ENCODE results near the gene DSC2. TPM values are rescaled to one million over a fixed set of nuclear protein-coding genes. Genes with fewer than 3 reads are reported as not detected.

Gene DSC2
- total RNA-seq, 1 experiment from 2014 or later, result 33.4 TPM

DNA sequence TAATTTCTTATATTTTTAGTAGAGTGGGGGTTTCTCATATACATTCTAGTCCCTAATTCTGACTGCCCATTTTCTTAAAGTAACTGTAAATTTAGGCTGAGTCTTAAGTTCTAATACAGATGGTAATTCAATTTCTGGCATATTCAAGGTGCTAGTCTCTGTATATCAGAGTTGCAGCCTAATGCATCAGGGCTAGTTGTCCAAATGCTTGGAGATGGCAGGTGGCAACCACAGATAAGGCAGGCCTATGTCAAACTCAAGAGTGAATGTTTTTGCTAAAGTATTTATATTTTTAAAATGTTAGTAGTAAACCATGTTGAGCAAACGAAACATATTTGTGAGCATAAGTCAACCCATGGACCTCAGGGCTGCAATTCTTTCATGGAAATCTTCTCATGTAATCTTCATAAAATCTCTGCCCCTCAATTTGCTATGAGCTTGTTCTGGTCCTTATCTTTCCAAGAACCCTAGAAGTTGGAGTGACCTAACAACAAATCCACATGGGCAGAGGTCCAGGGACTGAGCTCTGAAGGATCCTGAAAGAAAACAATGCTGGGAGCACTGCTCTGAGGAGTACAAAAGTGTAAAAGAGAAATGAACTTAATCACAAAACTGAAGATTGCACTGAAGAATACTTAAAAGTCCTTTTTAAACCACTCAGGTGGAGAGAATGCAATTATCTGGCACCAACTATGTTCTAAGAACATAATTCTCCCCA, 27.3 kb upstream of the DSC2 start:
- Histone ChIP-seq H4K20me1 (ENCODE audit: insufficient read depth) (no peaks in the 10 kb centered on the region), H2AFZ (ENCODE audit: low read depth, low read length, poor library complexity, severe bottlenecking) (no peak overlapping the region), H3K4me2 (ENCODE audit: low read length) (no peak overlapping the region), H3K36me3 (ENCODE audit: control insufficient read depth in 1 of 2, insufficient read depth in 2 of 2, low read length in 2 of 2) (no peaks in the 10 kb centered on the region), H3K27ac (ENCODE audit: low read depth, low read length) (no peak overlapping the region), H3K4me3 (replicated peaks in 1 of 2; ENCODE audit: low read depth in 1 of 2, low read length in 2 of 2) (no peak overlapping the region), H3K4me1 (ENCODE audit: control insufficient read depth in 1 of 2, insufficient read depth in 2 of 2, low read length in 2 of 2) (no peaks in the 10 kb centered on the region), H3K9me3 (ENCODE audit: control insufficient read depth in 1 of 2, insufficient read depth in 1 of 2, low read depth in 1 of 2, low read length in 2 of 2) (no peaks in the 10 kb centered on the region), H3K27me3 (ENCODE audit: insufficient read depth, low read length) (no peaks in the 10 kb centered on the region), H3K9ac (ENCODE audit: low read length) (no peak overlapping the region), H3K9me2 (ENCODE audit: insufficient read depth) (no peaks in the 10 kb centered on the region), H3K79me2 (ENCODE audit: insufficient read depth, low read length) (no peaks in the 10 kb centered on the region)
- intact Hi-C loops (cut with micrococcal nuclease), result no loop called here
- TF ChIP-seq, protein P1, sequence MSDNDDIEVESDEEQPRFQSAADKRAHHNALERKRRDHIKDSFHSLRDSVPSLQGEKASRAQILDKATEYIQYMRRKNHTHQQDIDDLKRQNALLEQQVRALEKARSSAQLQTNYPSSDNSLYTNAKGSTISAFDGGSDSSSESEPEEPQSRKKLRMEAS (IDR thresholded peaks at IDR 0.05), result no peak
- TF ChIP-seq, protein P2, sequence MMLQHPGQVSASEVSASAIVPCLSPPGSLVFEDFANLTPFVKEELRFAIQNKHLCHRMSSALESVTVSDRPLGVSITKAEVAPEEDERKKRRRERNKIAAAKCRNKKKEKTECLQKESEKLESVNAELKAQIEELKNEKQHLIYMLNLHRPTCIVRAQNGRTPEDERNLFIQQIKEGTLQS (IDR thresholded peaks at IDR 0.05), result no peak
- TF ChIP-seq EGR1 (IDR thresholded peaks at IDR 0.05; ENCODE audit: low read depth) (no peak), YY1 (IDR thresholded peaks at IDR 0.05; ENCODE audit: extremely low read depth, insufficient replicate concordance, low read depth, low read length) (no peak), SRF (IDR thresholded peaks at IDR 0.05; ENCODE audit: low read depth) (no peak), EZH2 (IDR thresholded peaks at IDR 0.05) (no peak), ZNF274 (IDR thresholded peaks at IDR 0.05; ENCODE audit: low read depth, low read length) (no peak), TCF7L2 (IDR thresholded peaks at IDR 0.05; ENCODE audit: borderline replicate concordance, extremely low read depth, insufficient read depth, insufficient read length) (no peak), CBX3 (IDR thresholded peaks at IDR 0.05; ENCODE audit: low read depth) (no peak), JUND (IDR thresholded peaks at IDR 0.05) (no peak), SIN3A (IDR thresholded peaks at IDR 0.05; ENCODE audit: low read depth) (no peak), SP1 (IDR thresholded peaks at IDR 0.05; ENCODE audit: low read depth) (no peak)
- TF ChIP-seq, protein P3, sequence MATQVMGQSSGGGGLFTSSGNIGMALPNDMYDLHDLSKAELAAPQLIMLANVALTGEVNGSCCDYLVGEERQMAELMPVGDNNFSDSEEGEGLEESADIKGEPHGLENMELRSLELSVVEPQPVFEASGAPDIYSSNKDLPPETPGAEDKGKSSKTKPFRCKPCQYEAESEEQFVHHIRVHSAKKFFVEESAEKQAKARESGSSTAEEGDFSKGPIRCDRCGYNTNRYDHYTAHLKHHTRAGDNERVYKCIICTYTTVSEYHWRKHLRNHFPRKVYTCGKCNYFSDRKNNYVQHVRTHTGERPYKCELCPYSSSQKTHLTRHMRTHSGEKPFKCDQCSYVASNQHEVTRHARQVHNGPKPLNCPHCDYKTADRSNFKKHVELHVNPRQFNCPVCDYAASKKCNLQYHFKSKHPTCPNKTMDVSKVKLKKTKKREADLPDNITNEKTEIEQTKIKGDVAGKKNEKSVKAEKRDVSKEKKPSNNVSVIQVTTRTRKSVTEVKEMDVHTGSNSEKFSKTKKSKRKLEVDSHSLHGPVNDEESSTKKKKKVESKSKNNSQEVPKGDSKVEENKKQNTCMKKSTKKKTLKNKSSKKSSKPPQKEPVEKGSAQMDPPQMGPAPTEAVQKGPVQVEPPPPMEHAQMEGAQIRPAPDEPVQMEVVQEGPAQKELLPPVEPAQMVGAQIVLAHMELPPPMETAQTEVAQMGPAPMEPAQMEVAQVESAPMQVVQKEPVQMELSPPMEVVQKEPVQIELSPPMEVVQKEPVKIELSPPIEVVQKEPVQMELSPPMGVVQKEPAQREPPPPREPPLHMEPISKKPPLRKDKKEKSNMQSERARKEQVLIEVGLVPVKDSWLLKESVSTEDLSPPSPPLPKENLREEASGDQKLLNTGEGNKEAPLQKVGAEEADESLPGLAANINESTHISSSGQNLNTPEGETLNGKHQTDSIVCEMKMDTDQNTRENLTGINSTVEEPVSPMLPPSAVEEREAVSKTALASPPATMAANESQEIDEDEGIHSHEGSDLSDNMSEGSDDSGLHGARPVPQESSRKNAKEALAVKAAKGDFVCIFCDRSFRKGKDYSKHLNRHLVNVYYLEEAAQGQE (IDR thresholded peaks at IDR 0.05; ENCODE audit: low read depth), result no peak
- TF ChIP-seq, protein P4, sequence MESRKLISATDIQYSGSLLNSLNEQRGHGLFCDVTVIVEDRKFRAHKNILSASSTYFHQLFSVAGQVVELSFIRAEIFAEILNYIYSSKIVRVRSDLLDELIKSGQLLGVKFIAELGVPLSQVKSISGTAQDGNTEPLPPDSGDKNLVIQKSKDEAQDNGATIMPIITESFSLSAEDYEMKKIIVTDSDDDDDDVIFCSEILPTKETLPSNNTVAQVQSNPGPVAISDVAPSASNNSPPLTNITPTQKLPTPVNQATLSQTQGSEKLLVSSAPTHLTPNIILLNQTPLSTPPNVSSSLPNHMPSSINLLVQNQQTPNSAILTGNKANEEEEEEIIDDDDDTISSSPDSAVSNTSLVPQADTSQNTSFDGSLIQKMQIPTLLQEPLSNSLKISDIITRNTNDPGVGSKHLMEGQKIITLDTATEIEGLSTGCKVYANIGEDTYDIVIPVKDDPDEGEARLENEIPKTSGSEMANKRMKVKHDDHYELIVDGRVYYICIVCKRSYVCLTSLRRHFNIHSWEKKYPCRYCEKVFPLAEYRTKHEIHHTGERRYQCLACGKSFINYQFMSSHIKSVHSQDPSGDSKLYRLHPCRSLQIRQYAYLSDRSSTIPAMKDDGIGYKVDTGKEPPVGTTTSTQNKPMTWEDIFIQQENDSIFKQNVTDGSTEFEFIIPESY (IDR thresholded peaks at IDR 0.05; ENCODE audit: extremely low read depth, insufficient replicate concordance, low read length), result no peak
- RAD21 ChIA-PET (ENCODE audit: low non-redundant PET in 1 of 2, low total read pairs in 2 of 2, uncharacterized antibody in 2 of 2, unreplicated experiment in 2 of 2), result no interaction called here
- BruUV-seq (replicated peaks), result no TSS peak
- DNase-seq (ENCODE audit: low read depth, low spot score) (no peak), ATAC-seq (no peak)
- POLR2A ChIA-PET, result no interaction called here
- CTCF ChIA-PET, result no interaction called here
